ENCODE data around the gene ADAMTS13. TPM values are rescaled to one million over a fixed set of nuclear protein-coding genes. Genes with fewer than 3 reads are reported as not detected.

The ADAMTS13 gene
- total RNA-seq, 1 experiment from 2014 or later, result 4.7 TPM

- TF ChIP-seq CTCF (IDR thresholded peaks at IDR 0.05; ENCODE audit: unreplicated experiment), result no peak
- Mint-ChIP-seq H3K4me1 (ENCODE audit: low read depth, unreplicated experiment) (no peaks in the 10 kb centered on the region), H3K27me3 (ENCODE audit: unreplicated experiment) (no peaks in the 10 kb centered on the region), H3K36me3 (ENCODE audit: insufficient read depth, unreplicated experiment) (peaks cover 28% of the 10 kb centered on the region), H3K4me3 (ENCODE audit: low read depth, unreplicated experiment) (no peak overlapping the region), H3K9me3 (ENCODE audit: low read depth, unreplicated experiment) (no peaks in the 10 kb centered on the region), H3K27ac (ENCODE audit: unreplicated experiment) (no peak overlapping the region)
- no peak for DNase-seq
- intact Hi-C loops (cut with micrococcal nuclease; ENCODE audit: unreplicated experiment), result no loop called here
- CTCF ChIA-PET, result no interaction called here
- no TSS peak for BruUV-seq (replicated peaks)
Measured at GRCh38 chr9:133464638-133465037, 42.5 kb downstream of the ADAMTS13 start.

GRCh38 chr9:133465984-133466383 lies 43.8 kb downstream of the ADAMTS13 start:
- no peak overlapping the region for H3K4me3 Mint-ChIP-seq (ENCODE audit: low read depth, unreplicated experiment)
- no peaks in the 10 kb centered on the region for H3K27me3 Mint-ChIP-seq (ENCODE audit: unreplicated experiment)
- no peak overlapping the region for H3K27ac Mint-ChIP-seq (ENCODE audit: unreplicated experiment)
- H3K9me3 Mint-ChIP-seq (ENCODE audit: low read depth, unreplicated experiment), result no peaks in the 10 kb centered on the region
- H3K36me3 Mint-ChIP-seq (ENCODE audit: insufficient read depth, unreplicated experiment), result peaks cover 28% of the 10 kb centered on the region
- CTCF ChIA-PET, result no interaction called here
- TF ChIP-seq CTCF (IDR thresholded peaks at IDR 0.05; ENCODE audit: unreplicated experiment), result no peak
- H3K4me1 Mint-ChIP-seq (ENCODE audit: low read depth, unreplicated experiment), result no peaks in the 10 kb centered on the region
- intact Hi-C loops (cut with micrococcal nuclease; ENCODE audit: unreplicated experiment), result no loop called here
- no TSS peak for BruUV-seq (replicated peaks)
- DNase-seq, result no peak

- Mint-ChIP-seq H3K36me3 (ENCODE audit: insufficient read depth, unreplicated experiment) (peaks cover 38% of the 10 kb centered on the region), H3K27ac (ENCODE audit: unreplicated experiment) (no peak overlapping the region), H3K4me1 (ENCODE audit: low read depth, unreplicated experiment) (no peaks in the 10 kb centered on the region), H3K9me3 (ENCODE audit: low read depth, unreplicated experiment) (no peaks in the 10 kb centered on the region), H3K27me3 (ENCODE audit: unreplicated experiment) (no peaks in the 10 kb centered on the region), H3K4me3 (ENCODE audit: low read depth, unreplicated experiment) (no peak overlapping the region)
- no TSS peak for BruUV-seq (replicated peaks)
- intact Hi-C loops (cut with micrococcal nuclease; ENCODE audit: unreplicated experiment), result no loop called here
- no peak for DNase-seq
- CTCF ChIA-PET, result no interaction called here
- no peak for TF ChIP-seq CTCF (IDR thresholded peaks at IDR 0.05; ENCODE audit: unreplicated experiment)
Measured at GRCh38 chr9:133467101-133467500, 44.9 kb downstream of the ADAMTS13 start.

- Mint-ChIP-seq H3K4me1 (ENCODE audit: low read depth, unreplicated experiment) (no peaks in the 10 kb centered on the region), H3K4me3 (ENCODE audit: low read depth, unreplicated experiment) (no peak overlapping the region), H3K27ac (ENCODE audit: unreplicated experiment) (no peak overlapping the region), H3K36me3 (ENCODE audit: insufficient read depth, unreplicated experiment) (peaks cover 46% of the 10 kb centered on the region), H3K9me3 (ENCODE audit: low read depth, unreplicated experiment) (no peaks in the 10 kb centered on the region), H3K27me3 (ENCODE audit: unreplicated experiment) (no peaks in the 10 kb centered on the region)
- intact Hi-C loops (cut with micrococcal nuclease; ENCODE audit: unreplicated experiment), result no loop called here
- no TSS peak for BruUV-seq (replicated peaks)
- TF ChIP-seq CTCF (IDR thresholded peaks at IDR 0.05; ENCODE audit: unreplicated experiment), result no peak
- DNase-seq, result no peak
- CTCF ChIA-PET, result interaction anchor here (0.6 kb wide), 1 partner anchor 9 kb away, joined by 3 read pairs; no protein-coding TSS in a partner anchor
Measured at GRCh38 chr9:133468374-133468773, 46.2 kb downstream of the ADAMTS13 start.
